A549 (cell line): ENCODE data around the gene MAP4K4.

ENCODE experiments used
- CHD2 ChIP-seq: fragments of 150-350 bp; IDR thresholded peaks from 2 replicates; pipeline ENCODE4 v1.6.1; 2014; ENCODE audit warnings: low read length; ENCODE audit not compliant: partially characterized antibody
- CHD4 ChIP-seq: fragments of 200-600 bp; sonication (generic); IDR thresholded peaks from 2 replicates; pipeline ENCODE4 v1.6.1; 2016; ENCODE audit warnings: antibody characterized with exemption, mild to moderate bottlenecking, borderline replicate concordance
- CTCF ChIP-seq: fragments of >200 bp; sonication (Bioruptor Twin); formaldehyde crosslinking; IDR thresholded peaks from 3 replicates; pipeline ENCODE4 v1.5.1; 2016
- EHF ChIP-seq: fragments of 250-450 bp; sonication (Bioruptor Pico); IDR thresholded peaks from 2 replicates; pipeline ENCODE4 v1.5.0; 2020; ENCODE audit warnings: mild to moderate bottlenecking
- KDM5A ChIP-seq: fragments of 200-600 bp; sonication (generic); IDR thresholded peaks from 2 replicates; pipeline ENCODE4 v1.6.1; 2016; ENCODE audit warnings: antibody characterized with exemption, mild to moderate bottlenecking
- MAFK ChIP-seq: fragments of 450-650 bp; IDR thresholded peaks from 2 replicates; pipeline ENCODE4 v1.6.1; 2014; ENCODE audit not compliant: partially characterized antibody
- MAX ChIP-seq: IDR thresholded peaks from 2 replicates; pipeline ENCODE4 v1.6.1; 2012
- POLR2A ChIP-seq: IDR thresholded peaks from 2 replicates; pipeline ENCODE4 v1.6.1; 2012; ENCODE audit warnings: mild to moderate bottlenecking, low read length
- POLR2AphosphoS2 ChIP-seq: conservative IDR thresholded peaks from 2 replicates; pipeline ENCODE4 v1.6.1; 2012; ENCODE audit warnings: low read length, improper control_type of control experiment, inconsistent platforms
- REST ChIP-seq: fragments of 200-600 bp; sonication (generic); IDR thresholded peaks from 2 replicates; pipeline ENCODE4 v1.6.1; 2016; ENCODE audit warnings: antibody characterized with exemption, mild to moderate bottlenecking, moderate library complexity
- RNF2 ChIP-seq: fragments of 200-600 bp; sonication (generic); IDR thresholded peaks from 2 replicates; pipeline ENCODE4 v1.6.1; 2016; ENCODE audit warnings: low read depth, mild to moderate bottlenecking, antibody characterized with exemption, moderate library complexity, borderline replicate concordance
- ZNF302 ChIP-seq: fragments of 250-450 bp; sonication (Bioruptor Pico); IDR thresholded peaks from 2 replicates; pipeline ENCODE4 v1.9.0; 2021; ENCODE audit warnings: inconsistent platforms, mild to moderate bottlenecking, moderate library complexity

GRCh38 chr2:101826716-101827115 is 129.2 kb downstream of the MAP4K4 start:
- TF ChIP-seq CTCF (no peak), CHD2 (no peak), CHD4 (no peak), KDM5A (no peak), MAFK (no peak), EHF (CRISPR knock-in tag) (no peak), ZNF302 (CRISPR knock-in tag) (no peak), RNF2 (no peak), REST (no peak), MAX (no peak), POLR2A (no peak), POLR2AphosphoS2 (no peak)
